Lower leg skin (tissue), 3 donors: ENCODE data around the gene GALR2.

ENCODE experiments used
- CTCF ChIP-seq, 3 donors: fragments of 450-650 bp; IDR thresholded peaks; one replicate each; pipeline ENCODE4 v1.5.1; 2016; ENCODE audit warnings: antibody characterized with exemption in 3 of 3, mild to moderate bottlenecking in 3 of 3, moderate library complexity in 2 of 3
- POLR2A ChIP-seq, 2 donors: fragments of 450-650 bp; IDR thresholded peaks; one replicate each; pipeline ENCODE4 v1.6.1; 2016 to 2017; ENCODE audit warnings: antibody characterized with exemption in 2 of 2, mild to moderate bottlenecking in 1 of 2, moderate library complexity in 1 of 2

DNA sequence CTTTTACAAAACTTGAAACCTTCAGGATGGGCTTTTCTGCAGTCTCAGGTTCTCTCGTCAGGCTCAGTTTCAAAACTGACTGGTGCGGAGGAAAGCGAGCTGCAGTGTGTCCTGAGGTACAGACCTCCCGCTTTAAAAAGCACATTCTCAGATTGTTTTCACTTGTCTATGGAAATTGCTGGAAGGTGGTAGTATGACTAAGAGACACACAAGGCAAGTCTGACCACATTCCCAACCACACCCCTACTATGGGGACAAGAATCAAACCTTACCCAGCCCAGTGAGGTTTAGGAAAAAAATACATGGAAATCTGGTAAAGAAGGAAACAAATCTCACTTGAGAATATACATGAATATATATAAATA lies 20.5 kb upstream of the GALR2 start:
- TF ChIP-seq POLR2A (IDR thresholded peaks at IDR 0.05), result no peak
- no peak for TF ChIP-seq CTCF (IDR thresholded peaks at IDR 0.05)
